ENCODE measurements around the gene APOBEC2. TPM values are rescaled to one million over a fixed set of nuclear protein-coding genes. Genes with fewer than 3 reads are reported as not detected.
A peak's percentile ranks its signal among the peaks of the same experiment; 100 is the strongest.

APOBEC2 gene
- total RNA-seq, 2 experiments from 2014 or later, result not detected

- H3K9me3 Mint-ChIP-seq, result no peaks in the 10 kb centered on the region
- no peak overlapping the region for H3K4me3 Mint-ChIP-seq
- CTCF ChIA-PET, result interaction anchor here (0.6 to 5.6 kb wide), 5 partner anchors 7 to 59 kb away, joined by 3 to 57 read pairs (median 25); partner anchors contain the start of gene UNC5CL
- H3K27ac Mint-ChIP-seq, result no peak overlapping the region
- no peaks in the 10 kb centered on the region for H3K36me3 Mint-ChIP-seq
- H3K27me3 Mint-ChIP-seq, result no peaks in the 10 kb centered on the region
- POLR2A ChIA-PET, result no interaction called here
- peaks cover 17% of the 10 kb centered on the region for H3K4me1 Mint-ChIP-seq (ENCODE audit: low read depth)
- intact Hi-C loops (cut with micrococcal nuclease), result no loop called here
- DNase-seq, result no peak
Observed at GRCh38 chr6:41025966-41026530, 27.0 kb upstream of the APOBEC2 start.

- DNase-seq, result no peak
- Mint-ChIP-seq H3K4me3 (peak overlapping the region; percentile 72), H3K4me1 (ENCODE audit: low read depth) (peaks cover 17% of the 10 kb centered on the region), H3K27me3 (no peaks in the 10 kb centered on the region), H3K36me3 (no peaks in the 10 kb centered on the region), H3K27ac (peak overlapping the region; percentile 20), H3K9me3 (no peaks in the 10 kb centered on the region)
- intact Hi-C loops (cut with micrococcal nuclease), result loop anchor here (1.0 kb wide), 2 partner anchors 21 to 45 kb away; partner anchors contain the start of genes NFYA and OARD1
- ChIA-PET CTCF (interaction anchor here (0.9 to 5.6 kb wide), 17 partner anchors 9 to 1764 kb away, joined by 3 to 57 read pairs (median 11); partner anchors contain the start of genes NFYA, OARD1 and UNC5CL), POLR2A (no interaction called here)
Observed at GRCh38 chr6:41027241-41027640, 25.8 kb upstream of the APOBEC2 start.

- Mint-ChIP-seq H3K36me3 (no peaks in the 10 kb centered on the region), H3K4me1 (ENCODE audit: low read depth) (peaks cover 17% of the 10 kb centered on the region), H3K9me3 (no peaks in the 10 kb centered on the region), H3K4me3 (peak overlapping the region; percentile 72), H3K27ac (peak overlapping the region; percentile 20), H3K27me3 (no peaks in the 10 kb centered on the region)
- ChIA-PET POLR2A (interaction anchor here (1.6 kb wide), 1 partner anchor 13 kb away, joined by 3 read pairs; no protein-coding TSS in a partner anchor), CTCF (interaction anchor here (0.6 to 5.6 kb wide), 27 partner anchors 9 to 1765 kb away, joined by 3 to 57 read pairs (median 7); partner anchors contain the start of genes APOBEC2, NFYA, OARD1 and UNC5CL)
- intact Hi-C loops (cut with micrococcal nuclease), result loop anchor here (1.0 kb wide), 2 partner anchors 22 to 44 kb away; partner anchors contain the start of genes NFYA and OARD1
- peak; percentile 83 for DNase-seq
Observed at GRCh38 chr6:41027799-41028560, 25.0 kb upstream of the APOBEC2 start.

GRCh38 chr6:41028561-41029412, 24.2 kb upstream of the APOBEC2 start:
- DNase-seq, result no peak
- CTCF ChIA-PET, result interaction anchor here (0.6 to 5.6 kb wide), 25 partner anchors 8 to 785 kb away, joined by 3 to 57 read pairs (median 8); partner anchors contain the start of genes APOBEC2, NFYA, OARD1 and UNC5CL
- peaks cover 17% of the 10 kb centered on the region for H3K4me1 Mint-ChIP-seq (ENCODE audit: low read depth)

GRCh38 chr6:41032830-41033229, 20.2 kb upstream of the APOBEC2 start:
- ChIA-PET CTCF (no interaction called here), POLR2A (no interaction called here)
- Mint-ChIP-seq H3K4me1 (ENCODE audit: low read depth) (peaks cover 9% of the 10 kb centered on the region), H3K27me3 (no peaks in the 10 kb centered on the region), H3K9me3 (no peaks in the 10 kb centered on the region), H3K36me3 (no peaks in the 10 kb centered on the region), H3K4me3 (no peak overlapping the region), H3K27ac (no peak overlapping the region)
- no peak for DNase-seq
- intact Hi-C loops (cut with micrococcal nuclease), result no loop called here

More at GRCh38 chr6:41028561-41029412, 24.2 kb upstream of the APOBEC2 start:
- no peaks in the 10 kb centered on the region for H3K36me3 Mint-ChIP-seq
- intact Hi-C loops (cut with micrococcal nuclease), result no loop called here
- no peaks in the 10 kb centered on the region for H3K9me3 Mint-ChIP-seq
- no peak overlapping the region for H3K27ac Mint-ChIP-seq
- POLR2A ChIA-PET, result interaction anchor here (1.6 kb wide), 1 partner anchor 12 kb away, joined by 3 read pairs; no protein-coding TSS in a partner anchor
- peak overlapping the region; percentile 72 for H3K4me3 Mint-ChIP-seq
- no peaks in the 10 kb centered on the region for H3K27me3 Mint-ChIP-seq

GRCh38 chr6:41033776-41034175, 19.2 kb upstream of the APOBEC2 start:
- H3K27me3 Mint-ChIP-seq, result no peaks in the 10 kb centered on the region
- peaks cover 5% of the 10 kb centered on the region for H3K4me1 Mint-ChIP-seq (ENCODE audit: low read depth)
- no peak overlapping the region for H3K27ac Mint-ChIP-seq
- H3K9me3 Mint-ChIP-seq, result no peaks in the 10 kb centered on the region
- H3K36me3 Mint-ChIP-seq, result no peaks in the 10 kb centered on the region
- no peak for DNase-seq
- ChIA-PET POLR2A (no interaction called here), CTCF (no interaction called here)
- intact Hi-C loops (cut with micrococcal nuclease), result no loop called here
- no peak overlapping the region for H3K4me3 Mint-ChIP-seq

GRCh38 chr6:41036186-41036585, 16.8 kb upstream of the APOBEC2 start:
- intact Hi-C loops (cut with micrococcal nuclease), result no loop called here
- no peaks in the 10 kb centered on the region for H3K9me3 Mint-ChIP-seq
- no peak overlapping the region for H3K27ac Mint-ChIP-seq
- no peaks in the 10 kb centered on the region for H3K27me3 Mint-ChIP-seq
- ChIA-PET POLR2A (interaction anchor here (1.1 kb wide), 1 partner anchor 23 kb away, joined by 4 read pairs; no protein-coding TSS in a partner anchor), CTCF (interaction anchor here (0.6 to 3.0 kb wide), 5 partner anchors 8 to 255 kb away, joined by 3 to 29 read pairs (median 5); no protein-coding TSS in a partner anchor)
- no peak for DNase-seq
- H3K4me1 Mint-ChIP-seq (ENCODE audit: low read depth), result peaks cover 3% of the 10 kb centered on the region
- H3K4me3 Mint-ChIP-seq, result no peak overlapping the region
- no peaks in the 10 kb centered on the region for H3K36me3 Mint-ChIP-seq

- Mint-ChIP-seq H3K4me1 (ENCODE audit: low read depth) (peaks cover 3% of the 10 kb centered on the region), H3K9me3 (no peaks in the 10 kb centered on the region), H3K4me3 (no peak overlapping the region), H3K27ac (no peak overlapping the region), H3K36me3 (no peaks in the 10 kb centered on the region), H3K27me3 (no peaks in the 10 kb centered on the region)
- no peak for DNase-seq
- ChIA-PET CTCF (interaction anchor here (0.6 to 3.0 kb wide), 7 partner anchors 9 to 254 kb away, joined by 3 to 29 read pairs (median 5); no protein-coding TSS in a partner anchor), POLR2A (interaction anchor here (1.1 kb wide), 1 partner anchor 22 kb away, joined by 4 read pairs; no protein-coding TSS in a partner anchor)
- intact Hi-C loops (cut with micrococcal nuclease), result no loop called here
Observed at GRCh38 chr6:41036601-41037000, 16.4 kb upstream of the APOBEC2 start.

GRCh38 chr6:41037107-41037900, 15.7 kb upstream of the APOBEC2 start:
- CTCF ChIA-PET, result interaction anchor here (1.2 to 3.0 kb wide), 5 partner anchors 9 to 33 kb away, joined by 3 to 29 read pairs (median 5); no protein-coding TSS in a partner anchor
- no peaks in the 10 kb centered on the region for H3K27me3 Mint-ChIP-seq
- H3K4me3 Mint-ChIP-seq, result no peak overlapping the region
- no peak for DNase-seq
- no peaks in the 10 kb centered on the region for H3K9me3 Mint-ChIP-seq
- intact Hi-C loops (cut with micrococcal nuclease), result no loop called here
- peaks cover 3% of the 10 kb centered on the region for H3K4me1 Mint-ChIP-seq (ENCODE audit: low read depth)
- H3K36me3 Mint-ChIP-seq, result peaks cover 4% of the 10 kb centered on the region
- no peak overlapping the region for H3K27ac Mint-ChIP-seq
- POLR2A ChIA-PET, result no interaction called here

GRCh38 chr6:41038205-41038604, 14.8 kb upstream of the APOBEC2 start:
- intact Hi-C loops (cut with micrococcal nuclease), result no loop called here
- peaks cover 3% of the 10 kb centered on the region for H3K4me1 Mint-ChIP-seq (ENCODE audit: low read depth)
- no peaks in the 10 kb centered on the region for H3K27me3 Mint-ChIP-seq
- peaks cover 4% of the 10 kb centered on the region for H3K36me3 Mint-ChIP-seq
- ChIA-PET CTCF (interaction anchor here (1.4 to 3.9 kb wide), 5 partner anchors 9 to 282 kb away, joined by 4 to 57 read pairs (median 14); no protein-coding TSS in a partner anchor), POLR2A (no interaction called here)
- DNase-seq, result no peak
- H3K27ac Mint-ChIP-seq, result no peak overlapping the region
- H3K9me3 Mint-ChIP-seq, result no peaks in the 10 kb centered on the region
- no peak overlapping the region for H3K4me3 Mint-ChIP-seq
